A673 (cell line): Measurements from ENCODE around the gene EXOC6B. TPM values are rescaled to one million over a fixed set of nuclear protein-coding genes. Genes with fewer than 3 reads are reported as not detected.

Source experiments
- BruUV-seq: library from RNA; stranded (reverse); fragments of 400-500 nt; replicated peaks from 2 replicates; lab custom pipeline; 2021; lab: Mats Ljungman, UMichigan
- CTCF ChIA-PET: fragments of 300-600 bp; sonication (Branson Sonifier 250); formaldehyde crosslinking; loops from one replicate; lab custom pipeline; 2022; ENCODE audit warnings: antibody characterized with exemption; lab: Charles Lee
- POLR2A ChIA-PET: fragments of 300-600 bp; sonication (Branson Sonifier 250); formaldehyde crosslinking; loops from one replicate; lab custom pipeline; 2022; ENCODE audit warnings: antibody characterized with exemption; ENCODE audit not compliant: low non-redundant PET; lab: Charles Lee
- DNase-seq: peaks from one replicate; pipeline ENCODE4 v3.0.0-alpha.2; 2015; ENCODE audit warnings: low spot score
- H3K27ac ChIP-seq: fragments of 200-600 bp; sonication (generic); 2 replicates; pipeline ENCODE4 v1.5.1; 2016; ENCODE audit warnings: mixed run types, low read depth, mild to moderate bottlenecking, mixed read lengths, antibody characterized with exemption, low read length; ENCODE audit not compliant: poor library complexity, severe bottlenecking
- H3K27me3 ChIP-seq: fragments of 200-600 bp; sonication (generic); replicated peaks from 2 replicates; pipeline ENCODE4 v1.6.1; 2017; ENCODE audit warnings: mixed run types, low read depth, mild to moderate bottlenecking, mixed read lengths, antibody characterized with exemption, low read length; ENCODE audit not compliant: insufficient read depth, poor library complexity
- H3K36me3 ChIP-seq: fragments of 200-600 bp; sonication (generic); 2 replicates; pipeline ENCODE4 v1.6.1; 2016; ENCODE audit warnings: mixed run types, mild to moderate bottlenecking, mixed read lengths, antibody characterized with exemption, low read length; ENCODE audit not compliant: insufficient read depth, poor library complexity, severe bottlenecking
- H3K4me1 ChIP-seq: fragments of 200-600 bp; sonication (generic); 2 replicates; pipeline ENCODE4 v1.6.1; 2017; ENCODE audit warnings: mixed run types, mild to moderate bottlenecking, mixed read lengths, antibody characterized with exemption, low read length; ENCODE audit not compliant: insufficient read depth, poor library complexity, severe bottlenecking
- H3K4me3 ChIP-seq: fragments of 200-600 bp; sonication (generic); 2 replicates; pipeline ENCODE4 v1.5.1; 2016; ENCODE audit warnings: low read depth, mixed run types, mild to moderate bottlenecking, mixed read lengths, low read length; ENCODE audit not compliant: poor library complexity, severe bottlenecking
- H3K9me3 ChIP-seq: fragments of 200-600 bp; sonication (generic); 2 replicates; pipeline ENCODE4 v1.6.1; 2016; ENCODE audit warnings: mixed run types, low read depth, mild to moderate bottlenecking, mixed read lengths, antibody characterized with exemption, low read length; ENCODE audit not compliant: poor library complexity, severe bottlenecking
- CTCF ChIP-seq: fragments of 300-800, 200-600 bp; sonication (generic); conservative IDR thresholded peaks from 2 replicates; pipeline ENCODE4 v1.5.1; 2017; ENCODE audit warnings: low read depth, mild to moderate bottlenecking, antibody characterized with exemption, low read length, moderate library complexity, mixed read lengths
- EZH2 ChIP-seq: fragments of 200-600 bp; sonication (generic); IDR thresholded peaks from 2 replicates; pipeline ENCODE4 v1.6.1; 2017; ENCODE audit warnings: borderline replicate concordance, low read depth, mild to moderate bottlenecking, mixed read lengths, antibody characterized with exemption, low read length; ENCODE audit not compliant: poor library complexity, severe bottlenecking
- intact Hi-C: fragments of 100-400 bp; cut with micrococcal nuclease; formaldehyde crosslinking; loops from one replicate; pipeline ENCODE4 v1.10.0; 2022; ENCODE audit not compliant: unreplicated experiment
- total RNA-seq: library from RNA; stranded (reverse); gene quantifications from 2 replicates; pipeline ENCODE4 v1.2.3, GENCODE V29; 2021

The EXOC6B gene
- total RNA-seq, 1 experiment from 2014 or later, result 138 TPM

DNA sequence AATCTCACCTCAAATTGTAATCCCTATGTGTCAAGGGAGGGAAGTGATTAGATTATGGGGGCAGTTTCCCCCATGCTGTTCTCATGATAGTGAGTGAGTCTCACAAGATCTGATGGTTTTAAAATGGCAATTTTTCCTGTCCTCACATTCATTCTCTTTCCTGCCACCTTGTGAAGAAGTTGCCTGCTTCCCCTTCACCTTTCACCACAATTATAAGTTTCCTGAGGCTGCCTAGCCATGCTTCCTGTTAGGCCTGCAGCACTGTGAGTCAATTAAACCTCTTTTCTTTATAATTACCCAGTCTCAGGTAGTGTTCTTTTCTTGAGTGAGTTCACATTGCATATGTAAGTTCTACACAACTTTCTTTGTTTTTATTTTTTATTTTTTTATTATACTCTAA lies 271.5 kb downstream of the EXOC6B start:
- Histone ChIP-seq H3K36me3 (no peaks in the 10 kb centered on the region), H3K27me3 (no peaks in the 10 kb centered on the region), H3K27ac (no peak overlapping the region), H3K4me3 (no peak overlapping the region), H3K9me3 (peaks cover 6% of the 10 kb centered on the region), H3K4me1 (no peaks in the 10 kb centered on the region)
- no peak for DNase-seq
- TF ChIP-seq EZH2 (no peak), CTCF (no peak)
- POLR2A ChIA-PET, result no interaction called here
- CTCF ChIA-PET, result no interaction called here
- BruUV-seq, result no TSS peak
- intact Hi-C loops, result no loop called here

- CTCF ChIA-PET, result no interaction called here
- Histone ChIP-seq H3K4me1 (no peaks in the 10 kb centered on the region), H3K27me3 (no peaks in the 10 kb centered on the region), H3K36me3 (no peaks in the 10 kb centered on the region), H3K27ac (no peak overlapping the region), H3K9me3 (no peaks in the 10 kb centered on the region), H3K4me3 (no peak overlapping the region)
- intact Hi-C loops, result no loop called here
- no peak for DNase-seq
- POLR2A ChIA-PET, result no interaction called here
- TF ChIP-seq CTCF (no peak), EZH2 (no peak)
- BruUV-seq, result no TSS peak
These were observed 277.6 kb downstream of the EXOC6B start for GRCh38 chr2:72548081-72548764.

DNA sequence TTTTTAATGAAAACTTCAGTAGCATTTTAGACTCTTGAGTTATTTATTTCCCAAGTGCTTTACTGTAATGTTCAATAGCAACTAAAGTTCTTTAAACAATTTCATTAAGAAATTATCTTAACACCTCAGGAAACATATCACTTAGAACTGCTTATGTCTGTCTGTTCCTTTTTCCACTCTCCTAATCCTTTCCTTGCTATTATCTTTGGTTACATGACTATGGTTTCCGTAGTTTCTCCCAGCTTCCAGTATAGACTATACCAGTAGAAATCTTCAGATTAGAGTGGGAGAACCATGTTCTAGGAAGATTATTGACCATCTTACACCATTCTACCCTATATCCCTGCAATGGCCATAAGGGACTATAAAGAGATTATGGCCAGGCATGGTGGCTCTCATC lies 280.0 kb downstream of the EXOC6B start:
- DNase-seq, result no peak
- intact Hi-C loops, result no loop called here
- no peak overlapping the region for H3K4me3 ChIP-seq
- no TSS peak for BruUV-seq
- no peaks in the 10 kb centered on the region for H3K36me3 ChIP-seq
- H3K4me1 ChIP-seq, result no peaks in the 10 kb centered on the region
- no peaks in the 10 kb centered on the region for H3K9me3 ChIP-seq
- POLR2A ChIA-PET, result no interaction called here
- no peaks in the 10 kb centered on the region for H3K27me3 ChIP-seq
- CTCF ChIA-PET, result no interaction called here
- H3K27ac ChIP-seq, result no peak overlapping the region
- TF ChIP-seq EZH2 (no peak), CTCF (no peak)
